Measurements from ENCODE around the gene ATRX.
"Not testable (repeated sequence)": the region's sequence is repeated elsewhere in the genome, so short reads cannot be mapped to it uniquely, and the experiment has no call there.

The ATRX gene

DNA sequence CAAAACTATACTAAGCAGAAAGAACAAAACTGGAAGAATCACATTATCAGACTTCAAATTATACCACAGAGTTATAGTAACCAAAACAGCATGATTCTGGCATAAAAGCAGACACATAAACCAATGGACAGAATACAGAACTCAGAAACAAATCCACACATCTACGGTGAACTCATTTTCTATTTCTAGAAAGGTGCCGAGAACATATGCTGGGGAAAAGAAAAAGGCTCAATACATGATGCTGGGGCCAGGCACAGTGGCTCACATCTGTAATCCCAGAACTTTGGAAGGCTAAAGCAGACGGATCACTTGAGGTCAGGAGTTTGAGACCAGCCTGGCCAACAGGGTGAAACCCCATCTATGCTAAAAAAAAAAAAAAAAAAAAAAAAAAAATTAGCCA, 52.7 kb downstream of the ATRX start:
- no peak for DNase-seq

DNA sequence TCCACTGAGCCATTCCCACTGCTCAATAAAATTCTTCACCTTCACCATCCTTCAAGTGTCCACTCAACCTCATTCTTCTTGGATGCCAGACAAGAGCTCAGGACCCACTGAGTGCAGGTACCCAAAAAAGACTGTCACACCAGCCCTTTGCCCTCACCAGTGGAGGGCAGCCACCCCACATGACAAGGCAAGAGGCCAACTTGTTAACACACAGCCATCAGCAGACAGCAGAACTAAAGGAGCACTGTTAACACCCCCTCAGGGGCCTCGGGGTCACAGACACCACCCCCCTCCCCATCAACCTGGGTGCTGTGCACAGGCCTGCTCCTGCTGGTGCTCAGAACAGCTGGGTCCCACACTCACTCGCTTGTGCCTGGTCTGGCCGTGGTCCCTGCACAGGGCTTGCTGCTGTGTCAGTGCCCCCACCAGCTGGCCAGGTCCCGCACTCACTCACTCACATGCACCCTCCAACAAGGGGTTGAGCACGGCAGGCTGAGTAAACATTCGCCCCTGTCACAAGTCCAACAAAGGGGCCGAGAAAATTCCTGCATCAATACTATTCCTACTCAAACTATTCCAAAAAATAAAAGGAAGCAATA, 54.1 kb downstream of the ATRX start:
- no peak for DNase-seq

DNA sequence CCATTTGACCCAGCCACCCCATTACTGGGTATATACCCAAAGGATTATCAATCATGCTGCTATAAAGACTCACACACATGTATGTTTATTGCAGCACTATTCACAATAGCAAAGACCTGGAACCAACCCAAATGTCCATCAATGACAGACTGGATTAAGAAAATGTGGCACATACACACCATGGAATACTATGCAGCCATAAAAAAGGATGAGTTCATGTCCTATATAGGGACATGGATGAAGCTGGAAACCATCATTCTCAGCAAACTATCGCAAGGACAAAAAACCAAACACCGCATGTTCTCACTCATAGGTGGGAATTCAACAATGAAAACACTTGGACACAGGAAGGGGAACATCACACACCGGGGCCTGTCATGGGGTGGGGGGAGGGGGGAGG, 59.9 kb downstream of the ATRX start:
- DNase-seq = not testable (repeated sequence)

DNA sequence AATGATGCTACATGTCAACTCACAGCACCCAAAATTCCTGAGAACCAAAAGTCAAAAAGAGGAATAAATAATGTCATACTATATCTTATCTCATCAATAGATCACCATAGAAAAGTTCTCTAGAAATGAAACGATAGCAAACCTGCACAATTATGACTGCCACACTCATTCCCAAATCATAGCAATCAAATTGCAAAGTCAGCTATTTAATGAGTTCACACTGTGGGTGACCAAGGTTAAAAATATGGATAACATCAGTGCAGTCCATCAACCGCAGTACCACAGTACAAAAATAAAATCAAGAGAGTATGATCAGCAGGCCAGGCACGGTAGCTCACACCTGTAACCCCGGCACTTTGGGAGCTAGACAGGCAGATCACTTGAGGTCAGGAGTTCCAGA, 62.3 kb downstream of the ATRX start:
- no peak for DNase-seq

DNA sequence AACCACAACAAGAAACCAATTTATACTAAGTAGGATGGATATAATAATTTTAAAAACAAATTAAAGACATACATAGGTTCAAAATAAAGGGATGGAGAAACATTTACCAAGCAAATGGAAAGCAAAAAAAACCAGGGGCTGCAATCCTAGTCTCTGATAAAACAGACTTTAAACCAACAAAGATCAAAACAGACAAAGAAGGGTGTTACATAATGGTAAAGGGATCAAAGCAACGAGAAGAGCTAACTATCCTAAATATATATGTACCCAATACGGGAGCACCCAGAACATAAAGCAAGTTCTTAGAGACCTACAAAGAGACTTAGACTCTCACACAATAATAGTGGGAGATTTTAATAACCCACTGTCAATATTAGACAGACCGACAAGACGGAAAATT, 66.6 kb downstream of the ATRX start:
- DNase-seq = no peak

DNA sequence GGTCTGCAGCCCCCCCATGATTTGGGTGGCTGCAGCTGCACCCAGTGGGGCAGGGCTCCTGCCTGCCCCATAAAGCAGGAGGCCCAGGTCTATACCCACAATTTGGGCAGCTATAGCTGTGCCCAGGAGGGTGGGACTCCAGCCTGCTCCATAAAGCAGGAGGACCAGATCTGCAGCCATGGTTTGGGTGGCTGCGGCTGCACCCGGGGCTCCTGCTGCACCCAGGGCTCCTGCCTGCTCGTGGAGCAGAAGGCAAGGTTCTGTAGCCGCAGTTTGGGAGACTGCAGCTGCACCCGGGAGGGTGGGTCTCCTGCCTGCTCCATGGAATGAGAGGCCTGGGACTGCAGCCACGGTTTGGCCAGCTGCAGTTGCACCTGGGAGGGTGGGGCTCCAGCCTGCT, 81.1 kb downstream of the ATRX start:
- DNase-seq = no peak

DNA sequence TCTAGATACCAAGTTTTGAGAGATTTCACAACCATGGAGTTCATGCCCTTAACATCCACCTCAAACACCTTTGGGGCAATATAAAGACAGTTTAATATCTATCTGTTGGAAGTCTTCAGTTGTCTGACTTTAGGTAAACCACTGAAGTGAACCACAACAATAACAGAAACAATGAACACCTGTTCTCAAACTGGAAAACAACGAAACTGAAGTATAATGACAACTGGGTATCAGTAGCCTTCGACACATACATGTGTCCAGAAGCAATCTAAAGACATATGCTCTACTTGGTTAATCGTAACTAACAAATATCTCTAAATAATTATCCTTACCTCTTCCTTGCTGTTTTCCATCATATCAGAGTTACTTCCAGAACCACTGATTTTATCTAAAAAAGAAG, 87.8 kb downstream of the ATRX start:
- DNase-seq = no peak

DNA sequence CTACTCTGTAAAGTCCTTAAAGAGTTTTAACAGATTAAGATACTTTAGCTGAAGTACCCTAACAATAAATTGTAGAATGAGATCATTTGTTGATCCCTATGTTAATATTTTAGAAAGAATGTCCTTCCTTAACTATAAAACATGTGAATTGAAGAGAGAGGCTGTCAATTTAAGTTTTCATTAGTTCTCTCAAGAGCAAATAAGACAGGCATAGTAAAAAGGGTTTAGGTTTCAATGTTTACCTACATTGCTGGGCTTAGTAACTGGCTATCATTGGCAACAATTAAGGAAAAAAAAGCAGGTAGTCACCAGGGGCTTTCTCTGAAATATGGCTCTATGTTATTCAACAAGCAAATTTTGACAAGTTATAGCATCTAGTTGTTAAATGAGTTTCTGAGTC, 91.5 kb downstream of the ATRX start:
- no peak for DNase-seq

DNA sequence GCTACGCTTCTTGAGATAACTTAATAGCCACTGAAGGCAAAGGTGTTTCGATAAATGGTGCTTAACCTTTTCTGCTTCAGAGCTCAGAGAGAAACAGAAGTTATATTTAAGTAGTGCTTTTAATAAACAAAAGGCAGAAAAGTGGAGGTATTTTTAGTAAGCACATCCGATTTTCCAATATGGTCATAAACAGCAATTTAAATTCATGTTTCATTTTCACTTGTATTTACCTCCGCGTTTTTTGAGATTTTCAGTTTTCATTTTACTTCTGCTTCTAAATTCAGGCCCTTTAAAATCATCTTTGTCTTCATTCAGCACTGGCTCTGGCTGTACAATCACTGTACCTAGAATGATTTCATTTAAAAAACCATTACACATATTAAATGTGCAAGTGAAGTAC, 92.4 kb downstream of the ATRX start:
- no peak for DNase-seq

DNA sequence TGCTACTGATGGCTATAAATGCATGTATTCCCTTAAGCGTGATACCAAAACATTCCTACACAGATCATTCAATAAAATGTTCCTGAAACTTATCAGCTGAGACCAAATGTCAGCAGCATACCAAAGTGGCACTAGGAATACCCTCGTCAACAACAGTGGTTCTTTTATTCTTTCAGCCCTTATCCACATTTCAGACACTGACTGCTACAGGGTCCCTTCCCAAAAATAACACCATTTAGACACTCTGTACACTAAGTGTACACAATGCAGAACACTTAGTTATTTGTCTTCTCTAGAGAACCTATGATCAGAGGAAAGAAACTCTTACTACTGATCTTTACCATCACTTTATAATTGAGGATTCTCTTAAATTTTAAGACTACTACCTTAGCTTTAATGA, 94.1 kb downstream of the ATRX start:
- DNase-seq = no peak

DNA sequence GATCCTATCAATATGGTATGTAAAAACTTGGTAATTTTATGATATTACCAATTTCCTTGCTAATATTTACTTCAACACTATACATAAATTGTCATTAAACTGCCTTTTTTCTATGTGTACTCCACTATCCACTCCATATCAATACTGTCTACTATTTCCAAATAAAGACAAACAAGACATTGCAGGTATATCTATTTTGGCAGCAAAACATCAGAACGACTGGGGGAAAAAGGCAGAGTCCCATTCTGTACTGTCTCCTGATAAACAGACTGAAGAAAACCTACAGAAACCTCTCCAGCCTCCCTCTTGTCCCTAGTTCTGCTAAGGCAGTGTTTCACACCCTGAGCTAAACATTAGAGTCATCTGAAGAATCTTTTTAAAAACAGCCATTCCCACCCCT, 96.6 kb downstream of the ATRX start:
- DNase-seq = no peak

DNA sequence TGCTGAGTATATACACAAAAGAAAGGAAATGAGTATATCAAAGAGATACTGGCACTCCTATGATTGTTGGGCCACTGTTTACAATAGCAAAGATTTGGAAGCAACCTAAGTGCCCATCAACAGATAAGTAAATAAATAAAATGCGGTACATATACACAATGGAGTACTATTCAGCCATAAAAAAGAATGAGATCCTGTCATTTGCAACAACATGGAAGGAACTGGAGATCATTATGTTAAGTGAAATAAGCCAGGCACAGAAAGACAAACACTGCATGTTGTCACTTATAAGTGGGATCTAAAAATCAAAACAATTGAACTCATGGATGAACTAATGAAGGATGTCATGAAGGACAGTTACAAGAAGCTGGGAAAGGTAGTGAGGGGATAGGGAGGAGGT, 100.3 kb downstream of the ATRX start:
- not testable (repeated sequence) for DNase-seq

DNA sequence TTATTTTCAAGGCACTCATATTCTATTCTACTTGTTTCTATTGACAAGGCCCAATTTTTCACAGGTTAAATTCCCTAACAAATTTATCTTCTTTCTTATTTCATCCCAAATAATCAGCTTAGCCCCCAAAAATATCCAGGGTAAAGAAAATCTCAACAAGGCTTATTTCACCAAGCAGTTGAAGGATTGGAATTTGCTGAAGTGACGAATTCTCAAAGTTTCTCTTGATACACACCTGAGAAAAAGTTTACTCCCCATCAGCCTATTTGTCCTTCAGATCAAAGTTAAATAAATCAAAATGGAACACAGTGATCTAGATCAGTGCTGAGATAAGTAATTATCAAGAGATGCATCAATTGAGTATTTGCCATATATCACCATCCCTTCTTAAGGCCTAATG, 106.9 kb downstream of the ATRX start:
- no peak for DNase-seq

DNA sequence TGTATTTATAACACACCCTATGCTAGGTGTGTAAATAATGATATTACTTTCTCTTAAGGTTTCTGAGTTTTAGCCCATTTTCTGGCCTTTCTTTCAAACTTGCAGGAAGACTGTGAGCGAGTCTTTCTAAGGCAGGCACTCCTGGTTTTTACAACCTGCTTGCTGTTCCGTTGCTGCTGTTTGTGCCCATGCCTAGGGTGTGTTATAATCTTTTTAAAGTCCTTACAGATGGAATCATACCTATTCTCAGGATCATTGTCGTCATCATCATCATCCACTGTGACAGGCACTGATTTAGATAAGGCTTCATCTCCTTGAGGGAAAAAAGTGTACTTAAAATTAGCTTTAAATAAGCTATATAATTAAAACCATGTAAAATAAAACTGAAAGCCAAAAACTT, 110.0 kb downstream of the ATRX start:
- no peak for DNase-seq

DNA sequence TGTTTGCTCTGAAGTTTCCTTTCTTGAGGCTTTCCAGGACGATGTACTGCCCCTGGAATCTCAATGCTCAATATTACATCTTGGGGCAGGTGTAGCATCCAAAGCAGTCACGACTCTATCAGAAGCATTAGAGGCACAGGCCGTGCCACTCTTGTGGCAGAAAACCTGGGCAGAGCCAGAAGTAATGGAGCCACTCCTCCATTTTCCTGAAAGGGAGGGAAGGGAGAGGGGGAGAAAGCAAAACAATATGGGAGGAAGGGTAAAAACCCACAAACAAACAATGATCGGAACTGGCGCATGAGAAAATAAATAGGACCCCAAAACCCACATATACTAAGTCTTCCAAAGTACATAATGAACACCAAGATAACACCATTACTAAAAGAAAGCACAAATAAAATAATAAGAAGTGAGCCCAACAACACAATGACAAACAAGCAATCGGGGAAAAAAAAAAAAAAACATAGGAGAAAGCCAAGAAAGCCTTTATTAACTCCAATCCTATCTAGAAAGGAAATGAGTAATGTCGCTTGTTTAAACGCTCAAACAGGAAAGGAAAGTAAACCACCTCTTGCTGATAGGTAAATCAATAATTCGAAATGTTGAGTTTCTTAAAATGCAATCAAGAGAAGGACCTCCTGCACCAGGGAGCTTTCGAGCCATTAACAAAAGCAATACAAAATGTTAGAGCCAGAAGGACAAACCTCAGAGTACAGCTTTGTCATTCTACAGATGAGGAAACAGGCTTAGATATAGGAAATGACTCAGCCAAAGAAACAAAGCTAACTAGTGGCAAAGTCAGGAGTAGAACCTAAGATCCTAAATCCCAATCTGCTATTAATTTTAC, 117.4 kb downstream of the ATRX start:
- peak; percentile 18 to 51 (median 46) for DNase-seq

DNA sequence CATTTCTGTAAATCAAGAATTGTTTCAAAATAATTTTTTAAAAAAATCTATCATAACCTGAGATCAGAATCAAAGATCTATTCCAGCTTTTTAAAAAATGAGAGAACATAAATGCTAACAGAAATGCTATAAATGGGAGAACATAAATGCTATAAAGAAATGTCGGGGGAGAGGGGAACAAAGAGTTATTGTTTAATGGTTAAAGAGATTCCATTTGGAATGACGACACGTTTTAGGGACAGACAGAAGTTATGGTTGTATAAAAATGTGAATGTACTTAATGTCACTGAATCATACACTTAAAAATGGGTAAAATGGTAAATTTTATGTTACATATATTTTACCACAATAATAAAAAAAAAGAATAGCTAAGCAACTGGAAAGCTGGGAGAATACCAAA, 127.1 kb downstream of the ATRX start:
- DNase-seq = no peak

DNA sequence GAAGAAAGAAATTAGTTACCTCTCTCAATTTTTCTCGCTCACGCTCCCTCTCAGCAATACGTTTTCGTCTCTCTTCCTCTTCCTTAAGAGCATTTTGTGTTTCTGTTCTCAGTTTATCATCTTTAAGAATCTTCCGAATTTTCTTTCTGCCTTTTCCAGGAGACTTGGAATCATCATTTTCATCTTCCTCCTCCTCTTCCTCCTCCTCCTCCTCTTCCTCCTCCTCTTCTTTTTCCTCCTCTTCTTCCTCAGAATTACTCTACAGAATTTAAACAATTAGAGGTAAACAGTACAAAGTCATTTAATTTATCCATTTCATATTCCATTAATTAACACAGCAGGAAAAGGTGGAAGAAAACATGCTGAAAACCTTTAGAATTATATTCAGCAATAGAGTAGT, 133.9 kb downstream of the ATRX start:
- no peak for DNase-seq

DNA sequence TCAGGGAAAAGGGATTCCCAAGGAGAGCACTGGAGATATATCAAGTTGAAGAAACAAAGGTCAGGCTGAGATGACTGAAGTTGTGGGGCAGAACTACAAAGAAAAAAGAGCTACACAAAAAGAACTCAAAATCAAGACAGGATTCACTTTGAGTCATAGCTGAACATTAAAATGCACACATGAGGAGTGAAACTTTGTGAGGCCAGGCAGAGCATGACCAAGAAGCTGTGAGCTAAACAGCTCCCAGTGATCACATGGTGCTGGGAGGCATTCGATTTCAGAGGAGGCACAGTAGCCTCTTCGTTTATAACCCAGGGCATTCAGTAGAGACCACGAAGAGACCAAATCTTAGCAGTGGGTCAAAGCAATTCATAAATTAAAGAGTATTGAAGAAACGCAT, 145.3 kb downstream of the ATRX start:
- no peak for DNase-seq

DNA sequence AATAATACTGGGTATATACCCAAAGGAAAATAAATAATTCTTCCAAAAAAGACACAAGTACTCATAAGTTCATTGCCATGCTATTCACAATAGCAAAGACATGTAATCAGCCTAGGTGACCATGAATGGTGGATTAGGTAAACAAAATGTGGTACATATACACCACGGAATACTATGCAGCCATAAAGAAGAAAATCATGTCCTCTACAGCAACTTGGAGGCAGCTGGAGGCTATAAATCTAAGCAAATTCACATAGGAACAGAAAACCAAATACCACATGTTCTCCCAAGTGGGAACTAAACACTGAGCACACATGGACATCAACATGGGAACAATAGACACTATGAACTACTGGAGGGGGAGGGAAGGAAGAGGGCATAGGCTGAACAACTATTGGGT, 146.2 kb downstream of the ATRX start:
- no peak for DNase-seq

DNA sequence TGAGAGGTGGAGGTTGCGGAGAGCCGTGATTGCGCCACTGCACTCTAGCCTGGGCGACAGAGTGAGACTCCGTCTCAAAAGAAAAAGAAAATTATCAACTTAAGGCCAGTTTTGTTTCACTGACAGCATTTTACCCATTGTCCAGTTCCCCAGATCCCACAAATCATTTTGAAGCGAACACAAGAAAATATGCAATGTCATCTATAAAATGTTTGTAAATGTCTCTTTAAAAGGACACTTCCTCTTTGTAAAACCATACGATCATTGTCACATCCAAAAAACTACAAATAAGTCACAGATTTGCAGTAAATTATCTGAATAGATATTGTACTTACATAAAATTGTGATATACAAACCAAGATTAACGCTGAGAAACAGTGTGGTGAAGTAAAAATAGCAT, 147.6 kb downstream of the ATRX start:
- DNase-seq = no peak

DNA sequence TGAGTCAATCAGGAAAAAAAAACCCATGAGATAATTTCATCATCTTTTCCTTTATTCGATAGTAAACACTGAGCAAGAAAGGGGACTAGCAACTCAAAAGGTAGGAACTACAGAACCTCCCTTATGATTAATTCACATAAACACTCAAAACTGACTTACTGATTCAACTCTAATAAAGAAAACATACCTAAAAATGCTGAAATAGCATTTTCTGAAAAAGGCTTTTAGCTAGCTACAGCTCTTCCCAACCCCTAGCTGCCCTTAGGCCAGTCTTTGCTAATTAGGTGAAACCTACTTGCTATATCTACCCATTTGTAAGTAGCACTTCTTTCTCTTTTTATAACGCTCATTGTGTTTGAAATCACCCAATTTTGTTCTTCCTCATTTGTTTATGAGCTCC, 150.6 kb downstream of the ATRX start:
- DNase-seq = no peak

DNA sequence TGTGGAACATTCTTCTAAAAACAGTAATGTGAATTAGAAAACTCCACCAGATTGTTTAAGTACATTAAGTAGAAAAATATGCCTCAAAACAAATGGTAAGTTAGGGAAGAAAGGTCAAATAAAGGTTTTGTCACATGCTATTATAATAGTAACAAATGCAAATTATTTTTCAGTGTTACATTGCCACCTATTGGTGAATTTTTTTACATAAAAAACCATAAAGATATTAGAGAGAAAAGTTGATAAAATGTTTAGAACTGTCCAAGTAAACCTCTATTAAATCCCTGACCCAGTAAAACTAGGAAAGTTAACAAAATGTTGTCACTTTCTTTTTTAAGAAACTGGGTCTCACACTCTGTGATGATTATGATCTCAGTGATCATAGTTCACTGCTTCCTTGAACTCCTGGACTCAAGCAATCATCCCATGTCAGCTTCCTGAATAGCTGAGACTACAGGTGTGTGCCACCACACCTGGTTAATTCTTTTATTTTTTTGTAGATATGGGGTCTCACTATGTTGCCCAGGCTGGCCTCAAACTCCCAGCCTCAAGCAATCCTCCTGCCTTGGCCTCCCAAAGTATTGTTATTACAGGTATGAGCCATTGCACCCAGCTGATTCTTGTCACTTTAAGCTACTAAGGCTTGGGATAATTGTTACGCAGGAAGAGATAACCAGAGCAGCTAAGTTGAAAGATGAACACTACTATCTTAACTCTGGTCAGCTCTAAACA, 157.6 kb downstream of the ATRX start:
- peak in 2 of 3 donors; percentile 10 to 27 for DNase-seq

DNA sequence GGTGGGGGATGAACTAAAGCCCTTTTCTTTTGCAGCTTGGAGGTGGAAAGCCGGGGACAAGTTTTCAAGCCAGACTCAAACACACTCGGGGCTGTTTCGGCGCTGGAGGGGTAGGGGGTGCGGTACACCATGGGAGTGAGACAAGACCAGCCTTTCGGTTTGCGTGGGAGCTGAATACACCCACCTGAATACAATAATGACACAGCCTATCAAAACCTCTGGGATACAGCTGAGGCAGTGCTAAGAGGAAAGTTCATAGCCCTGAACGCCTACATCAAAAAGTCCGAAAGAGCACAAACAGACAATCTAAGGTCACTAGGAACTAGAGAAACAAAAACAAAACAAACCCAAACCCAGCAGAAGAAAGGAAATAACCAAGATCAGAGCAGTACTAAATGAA, 163.3 kb downstream of the ATRX start:
- no peak for DNase-seq

DNA sequence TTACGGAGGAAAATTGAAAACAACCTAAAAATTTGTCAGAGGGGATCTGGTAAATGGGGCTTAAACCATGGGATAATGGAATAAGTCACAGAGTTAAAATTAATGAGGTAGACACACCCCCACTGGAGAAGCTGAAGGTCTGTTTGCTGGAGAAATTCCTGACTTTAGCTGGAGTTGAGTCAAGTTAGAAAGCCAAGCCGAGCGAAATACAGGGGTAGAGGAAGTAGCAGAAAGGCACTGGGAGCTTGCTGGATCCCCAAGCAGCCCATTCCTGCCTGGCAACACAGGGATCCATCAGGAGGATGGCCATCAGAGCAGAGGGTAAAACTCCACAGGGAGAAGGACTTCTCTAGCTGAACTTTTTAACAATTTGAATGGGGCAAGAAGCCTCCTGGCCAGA, 163.8 kb downstream of the ATRX start:
- DNase-seq = no peak
